NCI-H1694 (cell line): ENCODE data around the gene ABCA3.

Experiments used
- DNase-seq: peaks from one replicate; lab custom pipeline; 2025; lab: John Stamatoyannopoulos, UW

Gene ABCA3

GRCh38 chr16:2350500-2350899 is 10.0 kb upstream of the ABCA3 start:
- no peak for DNase-seq

GRCh38 chr16:2343211-2343610 is 2.7 kb upstream of the ABCA3 start:
- no peak for DNase-seq

DNA sequence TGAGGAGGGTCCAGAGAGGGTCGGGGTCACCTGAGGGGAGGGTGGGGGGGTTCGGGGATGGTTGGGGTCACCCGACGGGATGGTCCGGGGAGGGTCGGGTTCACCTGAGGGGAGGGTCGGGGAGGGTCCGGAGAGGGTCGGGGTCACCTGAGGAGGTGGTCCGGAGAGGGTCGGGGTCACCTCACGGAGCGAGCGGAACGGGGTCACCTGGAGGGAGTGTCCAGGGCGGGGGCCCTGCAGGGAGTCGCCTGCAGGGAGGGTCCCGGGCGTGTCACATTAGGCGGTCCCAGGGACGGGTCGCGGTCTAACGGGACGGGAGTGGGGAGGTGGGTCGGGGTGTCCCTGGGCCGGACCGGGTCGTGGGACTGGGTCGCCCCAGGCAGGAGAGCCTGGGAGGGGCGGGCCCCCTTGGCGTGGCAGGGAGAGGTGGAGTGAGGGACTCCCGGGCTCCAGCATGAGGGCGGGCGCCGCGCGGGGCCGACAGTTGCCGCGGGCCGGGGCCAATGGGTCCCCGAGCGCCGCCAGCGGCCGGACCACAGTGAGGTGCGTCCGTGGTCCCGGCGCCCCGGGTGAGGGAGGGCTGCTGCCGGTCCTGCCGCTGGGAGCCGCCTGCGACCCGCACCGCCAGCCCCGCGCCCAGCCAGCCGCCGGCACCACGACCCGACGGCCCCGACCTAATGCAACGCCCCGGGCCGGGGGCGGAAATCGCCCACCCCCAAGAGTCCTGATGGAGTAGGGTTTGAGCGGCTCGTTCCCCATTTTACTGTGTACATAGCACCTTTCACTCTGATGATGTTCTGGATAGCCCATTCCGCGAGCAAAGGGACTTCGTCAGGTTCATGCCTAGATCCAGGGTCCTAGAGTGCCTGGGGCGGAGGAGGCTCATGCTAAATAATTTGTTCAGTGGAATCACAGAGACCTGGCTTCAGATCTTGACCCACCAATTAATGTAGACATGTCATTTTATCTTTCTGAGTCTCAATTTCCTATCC is 1.2 kb upstream of the ABCA3 start:
- no peak for DNase-seq

DNA sequence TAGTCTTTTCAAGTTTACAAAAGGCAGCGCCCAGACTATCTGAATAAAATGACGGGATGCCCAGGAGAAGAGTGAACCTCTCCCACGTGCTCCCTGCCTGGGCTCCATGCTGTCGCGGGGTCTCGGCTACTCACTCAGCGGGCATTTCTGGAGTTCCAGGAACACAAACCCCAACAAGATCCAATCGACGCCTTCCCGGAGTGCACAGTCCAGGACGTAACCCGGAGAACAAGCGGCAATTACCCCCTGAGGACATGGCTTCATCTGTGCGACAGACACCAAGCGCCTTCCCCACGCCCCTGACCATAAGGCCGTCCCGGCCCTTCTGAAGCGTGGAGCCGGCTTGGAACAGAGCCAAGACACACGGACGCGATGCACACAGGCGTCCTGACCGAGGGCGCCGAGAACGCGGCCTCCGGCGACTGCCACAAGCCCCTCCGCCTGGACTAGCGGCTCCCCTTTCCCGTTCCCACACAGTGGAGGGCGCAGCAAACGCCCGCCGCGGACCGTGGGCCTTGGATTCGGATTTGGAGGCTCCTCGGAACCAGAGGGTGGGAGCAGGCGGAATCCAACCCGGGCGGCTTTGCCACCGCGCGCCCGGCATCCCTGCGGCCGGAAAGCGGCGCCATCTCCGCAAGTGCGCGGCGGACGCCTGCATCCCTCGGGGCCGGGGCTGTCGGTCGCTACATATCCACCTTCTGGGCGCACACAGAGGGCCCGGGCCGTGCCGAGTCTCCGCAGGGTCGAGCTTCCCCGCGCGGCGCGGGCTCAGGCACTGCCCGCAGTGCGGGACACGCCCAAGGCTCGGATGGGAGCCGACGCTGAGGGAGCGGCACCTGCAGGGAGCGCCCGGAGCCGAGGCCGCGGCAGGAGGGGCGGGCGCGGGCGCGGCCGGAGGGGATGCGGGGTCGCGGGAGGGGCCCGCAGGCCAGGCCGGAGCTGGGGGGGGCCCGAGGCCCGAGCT is 725 bp downstream of the ABCA3 start:
- DNase-seq = no peak

DNA sequence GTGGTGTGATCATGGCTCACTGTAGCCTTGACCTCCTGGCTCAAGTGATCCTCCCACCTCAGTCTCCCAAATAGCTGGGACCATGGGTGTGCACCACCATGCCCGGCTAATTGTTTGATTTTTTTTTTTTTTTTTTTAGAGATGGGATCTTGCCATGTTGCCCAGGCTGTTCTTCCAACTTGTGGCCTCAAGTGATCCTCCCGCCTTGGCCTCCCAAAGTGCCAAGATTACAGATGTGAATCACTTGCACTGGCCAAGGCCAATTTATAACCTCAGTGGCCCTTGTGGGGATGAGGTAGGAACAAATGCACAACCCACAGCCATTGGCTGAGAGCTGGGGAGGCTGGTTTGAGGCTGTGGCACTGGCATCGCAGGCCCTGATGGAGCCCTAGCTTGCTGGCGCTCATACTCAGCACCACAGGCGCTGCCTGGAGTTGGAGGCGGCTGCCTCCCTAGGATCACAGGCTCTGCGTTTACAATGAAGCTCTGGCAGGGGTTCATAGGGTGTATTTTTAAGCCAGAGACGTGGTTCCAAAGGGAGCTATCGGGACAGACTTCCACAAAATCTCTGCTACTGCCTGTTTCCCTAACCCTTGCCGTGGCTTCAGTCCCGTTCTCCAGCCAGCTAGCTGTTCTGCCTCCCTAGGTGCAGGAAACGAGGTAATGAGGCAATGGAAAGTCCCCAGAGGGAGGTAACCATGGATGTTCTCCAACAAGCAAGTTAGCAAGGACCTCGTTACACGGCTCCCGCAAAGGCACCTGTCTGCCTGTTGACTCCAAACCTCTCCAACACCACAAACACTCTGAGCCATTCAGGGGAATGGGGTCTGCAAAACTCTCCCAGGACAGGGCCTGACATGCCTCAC is 2.9 kb downstream of the ABCA3 start:
- no peak for DNase-seq

DNA sequence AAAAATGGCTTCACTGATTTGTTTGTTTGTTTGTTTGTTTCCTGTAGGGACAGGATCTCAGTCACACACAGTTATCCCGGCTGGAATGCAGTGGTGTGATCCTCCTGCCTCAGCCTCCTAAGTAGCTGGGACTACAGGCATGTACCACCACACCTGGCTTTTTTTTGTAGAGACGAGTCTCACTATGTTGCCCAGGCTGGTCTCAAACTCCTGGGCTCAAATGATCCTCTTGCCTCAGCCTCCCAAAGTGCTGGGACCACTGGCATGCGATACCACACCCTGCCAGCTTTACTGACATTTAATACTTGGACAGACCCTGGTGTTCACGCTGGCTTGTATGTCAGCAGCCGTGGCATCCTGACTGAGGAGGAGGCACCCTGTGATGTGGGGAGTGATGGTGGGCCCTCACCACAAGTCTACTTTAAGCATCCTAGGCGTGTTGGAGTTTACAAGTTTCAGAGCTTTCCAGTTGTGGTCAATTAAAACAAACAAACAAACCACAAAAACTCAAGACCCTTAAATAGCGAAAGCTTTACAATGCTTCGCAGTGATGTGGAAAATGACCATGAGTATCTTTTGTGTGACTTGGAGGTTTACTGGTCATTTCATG is 5.1 kb downstream of the ABCA3 start:
- no peak for DNase-seq

DNA sequence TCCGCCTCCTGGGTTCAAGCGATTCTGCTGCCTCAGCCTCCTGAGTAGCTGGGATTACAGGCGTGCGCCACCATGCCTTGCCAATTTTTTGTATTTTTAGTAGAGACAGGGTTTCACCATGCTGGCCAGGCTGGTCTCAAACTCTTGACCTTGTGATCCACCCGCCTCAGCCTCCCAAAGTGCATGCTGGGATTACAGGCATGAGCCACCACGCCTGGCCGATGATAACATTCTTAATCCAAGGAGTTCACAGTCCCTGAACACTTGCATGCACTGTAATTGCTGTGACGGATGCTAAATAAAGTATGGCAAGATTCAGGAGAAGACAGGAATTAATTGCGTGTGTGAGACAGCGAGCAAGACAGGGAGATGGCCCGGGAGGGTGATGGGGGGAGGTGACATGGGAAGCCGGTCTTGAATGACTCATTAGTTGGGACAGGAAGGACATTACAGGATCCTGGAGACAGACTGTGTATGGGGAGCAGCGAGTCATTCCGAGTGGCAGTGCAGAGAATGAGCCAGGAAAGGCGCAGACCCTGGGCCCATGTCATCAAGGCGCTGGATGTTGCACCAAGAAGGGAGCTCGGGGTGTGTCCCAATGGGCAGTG is 6.7 kb downstream of the ABCA3 start:
- no peak for DNase-seq

- no peak for DNase-seq
These were observed 7.3 kb downstream of the ABCA3 start for GRCh38 chr16:2333231-2333630.

DNA sequence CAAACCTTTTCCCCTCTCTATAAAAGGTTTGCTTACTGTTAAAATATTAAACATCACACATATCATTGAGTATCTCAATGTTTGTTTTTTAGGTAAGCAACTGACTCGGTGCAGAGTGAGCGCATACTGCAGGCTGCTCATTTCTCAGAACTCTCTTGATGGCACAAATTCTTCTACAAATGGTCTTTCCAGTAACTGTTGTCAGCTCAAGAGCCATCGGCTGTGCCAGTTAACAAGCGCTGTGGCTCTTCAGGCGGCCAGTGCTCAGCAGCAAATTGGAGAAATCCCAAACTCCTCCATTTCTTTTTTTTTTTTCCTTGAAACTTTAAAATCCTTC is 8.6 kb downstream of the ABCA3 start:
- no peak for DNase-seq

DNA sequence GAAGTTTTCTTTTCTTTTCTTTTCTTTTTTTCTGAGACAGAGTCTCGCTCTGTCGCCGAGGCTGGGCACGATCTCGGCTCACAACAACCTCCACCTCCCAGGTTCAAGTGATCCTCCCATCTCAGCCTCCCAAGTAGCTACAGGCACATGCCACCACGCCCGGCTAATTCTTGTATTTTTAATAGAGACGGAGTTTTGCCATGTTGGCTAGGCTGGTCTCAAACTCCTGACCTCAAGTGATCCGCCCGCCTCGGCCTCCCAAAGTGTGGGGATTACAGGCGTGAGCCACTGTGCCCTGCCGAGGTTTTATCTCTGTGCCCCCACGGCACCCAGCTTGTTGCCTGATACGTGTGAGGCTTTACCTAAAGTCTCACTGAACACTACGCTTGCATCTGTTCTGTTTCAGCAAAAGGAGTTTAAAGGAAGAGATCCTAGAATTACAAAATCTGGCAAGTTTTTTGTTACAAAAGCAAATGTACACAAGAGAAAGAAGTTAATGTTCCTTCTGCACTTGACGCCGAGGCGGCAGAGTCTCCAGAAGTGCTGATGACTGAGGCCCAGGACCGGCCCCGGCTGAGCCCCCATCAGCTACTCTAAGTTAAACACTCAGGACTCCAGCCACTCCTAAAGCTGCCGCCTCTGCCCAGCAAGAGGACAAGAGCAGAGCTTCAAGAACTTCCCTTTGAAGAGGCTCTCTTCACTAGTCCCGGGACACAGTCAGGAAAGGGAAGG is 9.2 kb downstream of the ABCA3 start:
- no peak for DNase-seq

DNA sequence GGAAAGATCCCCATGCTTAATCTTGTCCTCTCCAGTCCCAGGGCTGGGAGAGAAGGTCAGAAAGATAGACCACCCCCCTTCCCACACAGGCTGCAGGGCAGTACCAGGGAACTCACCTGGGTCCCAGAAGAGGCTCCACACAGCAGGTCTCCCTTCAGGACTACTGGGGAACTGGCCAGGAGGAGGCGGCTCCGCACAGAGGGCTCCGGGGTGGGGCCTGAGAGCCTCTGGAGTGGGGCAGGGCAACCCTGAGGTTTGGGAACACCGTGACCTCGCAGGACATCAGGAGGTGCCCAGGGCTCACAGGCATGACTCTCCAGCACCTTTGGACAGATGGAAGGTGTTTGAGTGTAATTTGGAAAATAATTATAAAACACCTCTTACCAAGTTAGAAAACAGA is 11.0 kb downstream of the ABCA3 start:
- no peak for DNase-seq

DNA sequence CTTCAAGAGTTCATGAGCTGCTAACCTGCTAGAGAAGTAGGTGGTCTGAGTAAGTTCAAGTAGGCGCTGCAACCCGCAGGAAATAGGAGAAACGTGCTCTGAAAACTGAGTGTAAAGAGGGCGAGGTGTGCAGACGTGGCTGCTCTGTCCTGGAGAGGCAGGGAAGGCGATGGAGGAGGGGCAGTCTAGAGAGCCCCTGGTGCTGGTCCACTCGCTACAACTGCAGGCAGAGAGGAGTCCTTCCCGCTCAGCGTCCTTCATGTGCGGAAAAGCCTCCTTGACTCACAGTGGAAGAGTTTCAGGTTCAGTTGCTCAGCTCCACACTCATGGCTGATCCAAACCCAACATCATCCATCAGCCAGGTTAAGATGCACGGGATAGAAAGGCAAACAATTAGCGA is 12.1 kb downstream of the ABCA3 start:
- DNase-seq = no peak

- no peak for DNase-seq
These were observed 14.3 kb downstream of the ABCA3 start for GRCh38 chr16:2326191-2326590.

DNA sequence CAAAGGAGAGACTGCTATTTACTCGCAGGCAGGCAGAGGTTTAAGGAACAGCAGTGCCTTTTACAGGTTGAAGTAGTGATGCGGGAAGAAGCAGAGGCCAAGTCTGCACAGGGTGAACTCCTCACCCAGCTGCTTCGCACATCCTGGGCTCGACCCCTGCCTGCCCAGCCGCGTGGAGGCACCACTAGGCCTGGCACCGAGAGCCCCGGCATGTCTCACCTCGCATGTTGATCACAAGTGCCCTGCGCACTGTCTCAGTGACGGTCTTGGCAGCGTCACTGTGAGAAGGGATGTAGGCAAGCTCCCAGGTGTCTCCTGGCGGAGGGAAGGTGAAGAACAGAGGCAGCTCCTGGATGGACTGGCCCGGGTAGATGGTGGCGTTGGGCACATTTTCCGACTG is 14.7 kb downstream of the ABCA3 start:
- DNase-seq = no peak

GRCh38 chr16:2325181-2325580 is 15.3 kb downstream of the ABCA3 start:
- DNase-seq = no peak

GRCh38 chr16:2324296-2324859 is 16.1 kb downstream of the ABCA3 start:
- DNase-seq = no peak

DNA sequence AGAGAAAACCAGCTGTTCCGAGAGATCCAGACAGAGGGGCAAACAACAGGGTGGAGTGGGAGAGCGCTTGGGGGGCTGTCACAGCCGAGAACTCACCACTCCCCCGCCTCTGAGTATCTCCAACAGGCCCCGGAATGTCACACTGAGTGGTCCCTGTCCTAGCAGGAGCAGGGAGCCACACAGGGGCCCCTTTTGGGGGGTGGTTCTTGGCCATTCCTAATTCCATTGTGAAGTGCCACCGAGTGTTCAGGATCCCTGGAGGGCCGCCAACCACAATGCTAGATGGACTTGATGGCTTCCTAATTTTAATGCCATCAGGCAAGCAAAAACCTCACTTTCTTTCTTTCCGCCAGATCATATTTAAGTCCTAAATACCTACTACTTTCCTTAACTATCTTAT is 16.8 kb downstream of the ABCA3 start:
- no peak for DNase-seq

DNA sequence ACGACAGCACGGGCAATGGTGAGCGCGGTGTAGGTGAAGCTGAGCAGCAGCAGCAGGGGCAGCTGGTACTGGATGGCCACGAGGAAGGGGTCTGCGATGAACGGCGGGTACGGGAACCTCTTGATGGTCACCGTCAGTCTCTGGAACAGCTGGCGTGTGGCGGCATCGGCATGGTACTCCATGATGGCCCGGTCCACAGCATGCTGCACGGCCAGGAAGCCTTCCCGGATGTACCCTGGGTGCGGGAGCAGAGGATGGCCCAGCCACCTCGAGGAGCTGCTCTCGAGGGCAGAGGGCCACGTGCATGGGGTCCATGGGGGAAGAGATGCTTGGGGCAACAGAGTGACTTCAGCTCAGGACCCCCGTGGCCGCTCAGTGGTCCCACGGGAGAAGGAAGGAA is 20.9 kb downstream of the ABCA3 start:
- no peak for DNase-seq

DNA sequence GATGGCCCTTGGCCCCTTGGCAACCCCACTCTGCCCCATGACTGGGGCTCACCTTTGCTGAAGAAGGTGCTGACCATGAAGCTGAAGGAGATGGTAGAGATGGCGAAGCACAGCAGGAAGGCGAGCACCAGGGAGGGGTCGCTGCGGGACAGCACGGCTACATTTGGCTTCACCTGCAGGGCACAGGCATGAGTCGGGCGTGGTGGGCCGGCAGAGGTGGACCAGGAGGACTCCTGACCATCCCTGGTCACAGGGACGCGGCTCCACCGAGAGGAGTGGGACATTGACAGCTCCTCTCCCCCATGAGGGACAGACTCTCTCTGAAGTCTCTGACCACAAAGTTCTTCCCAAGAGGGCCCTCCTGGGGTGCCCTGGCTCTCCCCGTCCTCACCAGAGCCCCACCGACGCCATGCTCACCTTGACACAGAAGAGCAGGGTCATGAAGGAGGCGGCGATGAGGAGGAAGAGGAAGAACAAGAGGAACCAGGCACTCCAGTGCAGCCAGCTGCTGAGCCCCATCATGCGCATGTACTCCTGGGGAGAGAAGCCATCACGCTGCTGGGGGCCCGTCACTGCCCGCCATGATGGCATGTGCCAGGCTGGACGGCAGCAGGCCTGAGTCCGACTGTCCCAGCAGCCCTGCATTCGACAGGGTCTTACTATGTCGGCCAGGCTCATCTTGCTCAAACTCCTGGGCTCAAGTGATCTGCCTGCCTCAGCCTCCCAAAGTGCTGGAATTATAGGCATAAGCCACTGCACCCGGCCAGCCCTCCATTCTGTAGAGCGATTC is 23.1 kb downstream of the ABCA3 start:
- no peak for DNase-seq
